H9 (cell line): ENCODE data around the gene RBM15. TPM values are rescaled to one million over a fixed set of nuclear protein-coding genes. Genes with fewer than 3 reads are reported as not detected.

ENCODE experiments used
- DNase-seq: peaks from one replicate; pipeline ENCODE4 v3.0.0-alpha.2; 2017
- H2AFZ ChIP-seq: one replicate; pipeline ENCODE4 v1.6.1; 2013; ENCODE audit warnings: mild to moderate bottlenecking, low read length, control low read depth, moderate library complexity
- H2AK5ac ChIP-seq: 2 replicates; pipeline ENCODE4 v1.6.1; 2013; ENCODE audit warnings: low read length, control low read depth, mixed read lengths; ENCODE audit not compliant: insufficient read length
- H2BK120ac ChIP-seq: one replicate; pipeline ENCODE4 v1.6.1; 2013; ENCODE audit warnings: low read depth, mild to moderate bottlenecking, low read length, control low read depth, inconsistent platforms; ENCODE audit not compliant: poor library complexity, severe bottlenecking
- H2BK12ac ChIP-seq: 2 replicates; pipeline ENCODE4 v1.6.1; 2013; ENCODE audit warnings: low read length, control low read depth, mixed read lengths, low read depth; ENCODE audit not compliant: insufficient read length
- H2BK15ac ChIP-seq: 2 replicates; pipeline ENCODE4 v1.6.1; 2013; ENCODE audit warnings: low read depth, low read length, control low read depth
- H2BK20ac ChIP-seq: one replicate; pipeline ENCODE4 v1.6.1; 2013; ENCODE audit warnings: low read depth, mild to moderate bottlenecking, low read length, control low read depth, inconsistent platforms; ENCODE audit not compliant: poor library complexity, severe bottlenecking
- H2BK5ac ChIP-seq: 2 replicates; pipeline ENCODE4 v1.6.1; 2013; ENCODE audit warnings: low read length, control low read depth, mixed read lengths; ENCODE audit not compliant: insufficient read length
- H3K14ac ChIP-seq: 2 replicates; pipeline ENCODE4 v1.6.1; 2013; ENCODE audit warnings: low read length, control low read depth; ENCODE audit not compliant: insufficient read depth
- H3K18ac ChIP-seq: 2 replicates; pipeline ENCODE4 v1.6.1; 2013; ENCODE audit warnings: low read depth, mild to moderate bottlenecking, mixed read lengths, low read length, control low read depth; ENCODE audit not compliant: insufficient read length
- H3K23ac ChIP-seq: 2 replicates; pipeline ENCODE4 v1.6.1; 2013; ENCODE audit warnings: low read length, control low read depth, mixed read lengths, low read depth; ENCODE audit not compliant: insufficient read length
- H3K23me2 ChIP-seq: 2 replicates; pipeline ENCODE4 v1.6.1; 2013; ENCODE audit warnings: low read depth, mild to moderate bottlenecking, mixed read lengths, low read length, control low read depth; ENCODE audit not compliant: insufficient read length, poor library complexity, severe bottlenecking
- H3K27ac ChIP-seq: 2 replicates; pipeline ENCODE4 v1.5.1; 2013; ENCODE audit warnings: low read length, control low read depth, mixed read lengths, low read depth; ENCODE audit not compliant: insufficient read length
- H3K27me3 ChIP-seq: 2 replicates; pipeline ENCODE4 v1.6.1; 2013; ENCODE audit warnings: low read length, control low read depth, inconsistent platforms; ENCODE audit not compliant: insufficient read depth
- H3K4ac ChIP-seq: 2 replicates; pipeline ENCODE4 v1.6.1; 2013; ENCODE audit warnings: low read depth, mild to moderate bottlenecking, control low read depth, inconsistent platforms, low read length, moderate library complexity
- H3K4me1 ChIP-seq: 2 replicates; pipeline ENCODE4 v1.6.1; 2013; ENCODE audit warnings: low read length, control low read depth, inconsistent platforms; ENCODE audit not compliant: insufficient read depth
- H3K4me2 ChIP-seq: 2 replicates; pipeline ENCODE4 v1.6.1; 2013; ENCODE audit warnings: low read length, control low read depth, mixed read lengths; ENCODE audit not compliant: insufficient read length, insufficient read depth
- H3K56ac ChIP-seq: 2 replicates; pipeline ENCODE4 v1.6.1; 2013; ENCODE audit warnings: low read depth, mild to moderate bottlenecking, mixed read lengths, low read length, control low read depth; ENCODE audit not compliant: insufficient read length
- H3K79me1 ChIP-seq: 2 replicates; pipeline ENCODE4 v1.6.1; 2013; ENCODE audit warnings: low read depth, mild to moderate bottlenecking, moderate library complexity, low read length, control low read depth, inconsistent platforms; ENCODE audit not compliant: insufficient read depth, poor library complexity, severe bottlenecking
- H3K79me2 ChIP-seq: 2 replicates; pipeline ENCODE4 v1.6.1; 2013; ENCODE audit warnings: low read length, control low read depth, inconsistent platforms; ENCODE audit not compliant: insufficient read depth
- H3K9ac ChIP-seq: 2 replicates; pipeline ENCODE4 v1.6.1; 2013; ENCODE audit warnings: low read length, control low read depth, mixed read lengths; ENCODE audit not compliant: insufficient read length; ENCODE audit errors: extremely low read depth
- H3K9me3 ChIP-seq: one replicate; pipeline ENCODE4 v1.6.1; 2013; ENCODE audit warnings: low read depth, low read length, inconsistent platforms; ENCODE audit not compliant: control insufficient read depth
- H3T11ph ChIP-seq: one replicate; pipeline ENCODE4 v1.6.1; 2013; ENCODE audit warnings: mild to moderate bottlenecking, low read length, control low read depth, inconsistent platforms
- H4K20me1 ChIP-seq: one replicate; pipeline ENCODE4 v1.6.1; 2013; ENCODE audit not compliant: control insufficient read depth, insufficient read length, insufficient read depth
- H4K5ac ChIP-seq: 2 replicates; pipeline ENCODE4 v1.6.1; 2013; ENCODE audit warnings: low read depth, mild to moderate bottlenecking, mixed read lengths, low read length, control low read depth; ENCODE audit not compliant: insufficient read length
- H4K8ac ChIP-seq: replicated peaks from 2 replicates; pipeline ENCODE4 v1.6.1; 2013; ENCODE audit warnings: low read length, control low read depth, mixed read lengths, low read depth; ENCODE audit not compliant: insufficient read length
- H4K91ac ChIP-seq: 2 replicates; pipeline ENCODE4 v1.6.1; 2013; ENCODE audit warnings: low read depth, mild to moderate bottlenecking, moderate library complexity, mixed read lengths, low read length, control low read depth; ENCODE audit not compliant: insufficient read length
- H3K27ac Mint-ChIP-seq, 3 experiments: 2 replicates in 2 of 3; 3 replicates in 1 of 3; pipeline ENCODE4 v1.8.0; 2020 to 2021; ENCODE audit warnings: mixed read lengths in 3 of 3, mild to moderate bottlenecking in 1 of 3, moderate library complexity in 1 of 3
- H3K27me3 Mint-ChIP-seq: 2 replicates; pipeline ENCODE4 v1.8.0; 2021; ENCODE audit warnings: low read depth, mild to moderate bottlenecking, moderate library complexity, mixed read lengths
- H3K36me3 Mint-ChIP-seq, 3 experiments: 2 replicates in 2 of 3; 3 replicates in 1 of 3; pipeline ENCODE4 v1.8.0; 2020 to 2021; ENCODE audit warnings: low read depth in 3 of 3, mixed read lengths in 3 of 3; ENCODE audit not compliant: insufficient read depth in 1 of 3
- H3K4me1 Mint-ChIP-seq, 2 experiments: 2 replicates each; pipeline ENCODE4 v1.8.0; 2020; ENCODE audit warnings: mixed read lengths in 2 of 2
- H3K4me3 Mint-ChIP-seq, 2 experiments: 2 replicates in 1 of 2; 3 replicates in 1 of 2; pipeline ENCODE4 v1.8.0; 2020 to 2021; ENCODE audit warnings: mild to moderate bottlenecking in 2 of 2, mixed read lengths in 2 of 2, moderate library complexity in 1 of 2
- H3K9me3 Mint-ChIP-seq, 2 experiments: 2 replicates in 1 of 2; 3 replicates in 1 of 2; pipeline ENCODE4 v1.8.0; 2020; ENCODE audit warnings: mild to moderate bottlenecking in 2 of 2, mixed read lengths in 2 of 2, moderate library complexity in 1 of 2
- WGBS: extraction: QIAGEN DNeasy Blood & Tissue Kit; methylation state at CpG from one replicate; pipeline ENCODE4 v1.1.7; 2013; ENCODE audit warnings: missing lambda C conversion rate, low lambda C conversion rate, mixed read lengths; ENCODE audit not compliant: insufficient read length; ENCODE audit errors: extremely low coverage; 5-methylcytosine and 5-hydroxymethylcytosine counted together
- total RNA-seq: library from RNA; stranded (reverse); gene quantifications from 2 replicates; pipeline ENCODE4 v1.2.1, GENCODE V29; 2021
- TF ChIP-seq, protein P1 (sequence below): fragments of 200-600 bp; sonication (generic); conservative IDR thresholded peaks from 3 replicates; pipeline ENCODE4 v1.8.0; 2021; ENCODE audit warnings: antibody characterized with exemption, mild to moderate bottlenecking

The RBM15 gene
- total RNA-seq, 1 experiment from 2014 or later: 62.0 TPM

DNA sequence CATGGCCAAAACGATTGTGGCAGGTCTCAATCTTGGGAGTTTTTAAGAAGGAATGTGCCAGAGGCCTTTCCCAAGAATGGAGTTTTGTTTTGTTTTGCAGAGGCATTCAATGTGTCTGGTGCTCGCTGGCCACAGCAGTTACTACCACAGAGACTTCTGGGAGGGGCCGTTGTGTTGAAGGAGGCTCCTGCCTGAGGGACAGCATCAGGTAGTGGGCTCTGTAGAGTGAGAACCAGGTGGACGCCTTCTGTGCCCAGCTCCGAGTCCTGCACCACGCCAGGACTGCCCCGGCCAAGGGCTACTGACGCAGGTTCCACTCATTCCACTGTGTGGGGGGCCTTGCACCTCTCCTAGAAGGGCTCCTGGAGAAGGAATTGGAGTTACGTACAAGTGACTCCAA is 44.9 kb upstream of the RBM15 start:
- no peaks in the 10 kb centered on the region; the same call in 1 of the 2 replicates for H3K4me1 ChIP-seq
- no peak overlapping the region for H4K8ac ChIP-seq
- H3K4me3 Mint-ChIP-seq: no peak overlapping the region
- no peaks in the 10 kb centered on the region for H3K79me2 ChIP-seq
- H3K27me3 ChIP-seq: no peaks in the 10 kb centered on the region
- H3K56ac ChIP-seq: no peak overlapping the region
- no peak overlapping the region for H2BK15ac ChIP-seq
- no peak overlapping the region for H3K18ac ChIP-seq
- H3K9me3 Mint-ChIP-seq: no peaks in the 10 kb centered on the region
- no peak overlapping the region for H3K14ac ChIP-seq
- H2AK5ac ChIP-seq: no peak overlapping the region
- no peak overlapping the region for H2BK120ac ChIP-seq
- no peak overlapping the region for H3K27ac Mint-ChIP-seq
- TF ChIP-seq, protein P1, sequence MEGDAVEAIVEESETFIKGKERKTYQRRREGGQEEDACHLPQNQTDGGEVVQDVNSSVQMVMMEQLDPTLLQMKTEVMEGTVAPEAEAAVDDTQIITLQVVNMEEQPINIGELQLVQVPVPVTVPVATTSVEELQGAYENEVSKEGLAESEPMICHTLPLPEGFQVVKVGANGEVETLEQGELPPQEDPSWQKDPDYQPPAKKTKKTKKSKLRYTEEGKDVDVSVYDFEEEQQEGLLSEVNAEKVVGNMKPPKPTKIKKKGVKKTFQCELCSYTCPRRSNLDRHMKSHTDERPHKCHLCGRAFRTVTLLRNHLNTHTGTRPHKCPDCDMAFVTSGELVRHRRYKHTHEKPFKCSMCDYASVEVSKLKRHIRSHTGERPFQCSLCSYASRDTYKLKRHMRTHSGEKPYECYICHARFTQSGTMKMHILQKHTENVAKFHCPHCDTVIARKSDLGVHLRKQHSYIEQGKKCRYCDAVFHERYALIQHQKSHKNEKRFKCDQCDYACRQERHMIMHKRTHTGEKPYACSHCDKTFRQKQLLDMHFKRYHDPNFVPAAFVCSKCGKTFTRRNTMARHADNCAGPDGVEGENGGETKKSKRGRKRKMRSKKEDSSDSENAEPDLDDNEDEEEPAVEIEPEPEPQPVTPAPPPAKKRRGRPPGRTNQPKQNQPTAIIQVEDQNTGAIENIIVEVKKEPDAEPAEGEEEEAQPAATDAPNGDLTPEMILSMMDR: no peak
- H4K5ac ChIP-seq: no peak overlapping the region
- H3K4ac ChIP-seq: no peak overlapping the region
- H3K9ac ChIP-seq: no peak overlapping the region
- no peaks in the 10 kb centered on the region for H3K9me3 ChIP-seq
- H3K79me1 ChIP-seq: no peaks in the 10 kb centered on the region
- H3K4me1 Mint-ChIP-seq: peaks cover 8 to 13% of the 10 kb centered on the region in 2 experiments
- no peak overlapping the region for H2BK20ac ChIP-seq
- WGBS: no CpG with 5 or more reads among the region's 9 CpGs
- H3T11ph ChIP-seq: no peak overlapping the region
- H3K23me2 ChIP-seq: no peaks in the 10 kb centered on the region
- DNase-seq: no peak
- no peaks in the 10 kb centered on the region for H4K20me1 ChIP-seq
- no peak overlapping the region for H2BK5ac ChIP-seq
- peaks cover 12% of the 10 kb centered on the region for H3K27me3 Mint-ChIP-seq
- H2BK12ac ChIP-seq: no peak overlapping the region
- no peak overlapping the region for H3K23ac ChIP-seq
- no peaks in the 10 kb centered on the region for H3K36me3 Mint-ChIP-seq
- H2AFZ ChIP-seq: no peak overlapping the region
- no peak overlapping the region for H3K4me2 ChIP-seq
- no peak overlapping the region for H4K91ac ChIP-seq
- H3K27ac ChIP-seq: no peak overlapping the region
